ENCODE results near the gene BMPR1B.

Gene BMPR1B

GRCh38 chr4:94960708-94961107 is 203.0 kb downstream of the BMPR1B start:
- DNase-seq (ENCODE audit: low read depth), result no peak
- H3K4me3 ChIP-seq (ENCODE audit: control insufficient read depth, low read depth, low read length), result no peak overlapping the region
- no peak for TF ChIP-seq CTCF (IDR thresholded peaks at IDR 0.05; ENCODE audit: control insufficient read depth, insufficient read depth, low read depth, low read length, missing control alignments)

- DNase-seq (ENCODE audit: low read depth), result no peak
- H3K4me3 ChIP-seq (ENCODE audit: control insufficient read depth, low read depth, low read length), result no peak overlapping the region
- no peak for TF ChIP-seq CTCF (IDR thresholded peaks at IDR 0.05; ENCODE audit: control insufficient read depth, insufficient read depth, low read depth, low read length, missing control alignments)
Observed at GRCh38 chr4:94961420-94961819, 203.7 kb downstream of the BMPR1B start.

- TF ChIP-seq CTCF (IDR thresholded peaks at IDR 0.05; ENCODE audit: control insufficient read depth, insufficient read depth, low read depth, low read length, missing control alignments), result no peak
- DNase-seq (ENCODE audit: low read depth), result no peak
- H3K4me3 ChIP-seq (ENCODE audit: control insufficient read depth, low read depth, low read length), result no peak overlapping the region
Observed at GRCh38 chr4:94962484-94962883, 204.7 kb downstream of the BMPR1B start.

- no peak for TF ChIP-seq CTCF (IDR thresholded peaks at IDR 0.05; ENCODE audit: control insufficient read depth, insufficient read depth, low read depth, low read length, missing control alignments)
- no peak overlapping the region for H3K4me3 ChIP-seq (ENCODE audit: control insufficient read depth, low read depth, low read length)
- DNase-seq (ENCODE audit: low read depth), result no peak
Observed at GRCh38 chr4:94965852-94966251, 208.1 kb downstream of the BMPR1B start.

- TF ChIP-seq CTCF (IDR thresholded peaks at IDR 0.05; ENCODE audit: control insufficient read depth, insufficient read depth, low read depth, low read length, missing control alignments), result no peak
- no peak for DNase-seq (ENCODE audit: low read depth)
- H3K4me3 ChIP-seq (ENCODE audit: control insufficient read depth, low read depth, low read length), result no peak overlapping the region
Observed at GRCh38 chr4:94968493-94968892, 210.7 kb downstream of the BMPR1B start.

GRCh38 chr4:94970650-94971049 is 212.9 kb downstream of the BMPR1B start:
- no peak for DNase-seq (ENCODE audit: low read depth)
- no peak overlapping the region for H3K4me3 ChIP-seq (ENCODE audit: control insufficient read depth, low read depth, low read length)
- no peak for TF ChIP-seq CTCF (IDR thresholded peaks at IDR 0.05; ENCODE audit: control insufficient read depth, insufficient read depth, low read depth, low read length, missing control alignments)

GRCh38 chr4:94974773-94975172 is 217.0 kb downstream of the BMPR1B start:
- no peak for TF ChIP-seq CTCF (IDR thresholded peaks at IDR 0.05; ENCODE audit: control insufficient read depth, insufficient read depth, low read depth, low read length, missing control alignments)
- no peak overlapping the region for H3K4me3 ChIP-seq (ENCODE audit: control insufficient read depth, low read depth, low read length)
- peak; percentile 35 for DNase-seq (ENCODE audit: low read depth)

Data from AG09309 (cell line).